ENCODE data around the gene SARDH.
"Not testable (repeated sequence)": the region's sequence is repeated elsewhere in the genome, so short reads cannot be mapped to it uniquely, and the experiment has no call there.

SARDH gene

DNA sequence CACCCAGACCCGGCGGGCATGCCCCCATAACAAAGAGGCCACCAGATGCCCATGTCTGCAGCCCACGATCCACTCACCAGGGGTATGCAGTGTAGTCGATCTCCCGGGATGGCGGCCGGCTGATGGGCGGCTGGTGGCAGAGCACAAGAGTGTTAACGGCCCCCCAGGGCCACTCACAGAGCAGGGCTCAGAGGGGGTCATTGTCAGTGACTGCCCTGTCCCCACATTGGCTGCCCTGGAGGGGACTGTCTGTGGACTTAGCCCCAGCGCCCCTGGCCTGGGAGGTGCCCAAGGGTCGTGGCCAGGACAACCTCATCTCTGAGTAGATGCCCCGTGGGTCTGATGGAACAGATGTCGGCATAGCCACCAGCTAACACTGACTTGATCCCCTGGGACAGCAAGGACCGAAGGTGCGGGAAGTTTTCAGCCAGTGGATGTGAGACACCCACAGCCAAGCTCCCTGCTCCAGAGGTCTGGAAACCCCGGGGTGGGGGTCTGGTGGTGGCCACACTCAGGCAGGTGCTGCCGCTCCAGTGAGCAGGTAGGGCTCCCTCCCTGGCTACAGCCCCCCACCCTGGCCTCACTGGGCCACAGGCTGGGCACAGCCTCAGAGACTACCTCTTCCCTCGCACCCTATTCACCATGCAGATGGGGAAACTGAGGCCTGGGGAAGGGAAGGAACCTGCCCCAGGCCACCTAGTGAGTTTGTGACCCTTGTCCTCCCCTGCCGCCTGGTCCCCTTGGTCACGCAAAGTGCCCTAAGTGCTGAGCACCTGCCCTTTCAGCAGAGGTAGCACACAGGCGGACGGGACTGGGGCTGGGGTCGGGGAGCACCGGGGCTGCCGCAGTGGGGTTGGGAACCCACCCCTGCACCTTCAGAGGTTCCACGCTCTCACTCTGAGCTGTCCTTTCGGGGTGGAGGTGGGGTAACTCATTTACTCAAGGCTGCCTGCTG, 38.1 kb upstream of the SARDH start:
- DNase-seq: no peak

DNA sequence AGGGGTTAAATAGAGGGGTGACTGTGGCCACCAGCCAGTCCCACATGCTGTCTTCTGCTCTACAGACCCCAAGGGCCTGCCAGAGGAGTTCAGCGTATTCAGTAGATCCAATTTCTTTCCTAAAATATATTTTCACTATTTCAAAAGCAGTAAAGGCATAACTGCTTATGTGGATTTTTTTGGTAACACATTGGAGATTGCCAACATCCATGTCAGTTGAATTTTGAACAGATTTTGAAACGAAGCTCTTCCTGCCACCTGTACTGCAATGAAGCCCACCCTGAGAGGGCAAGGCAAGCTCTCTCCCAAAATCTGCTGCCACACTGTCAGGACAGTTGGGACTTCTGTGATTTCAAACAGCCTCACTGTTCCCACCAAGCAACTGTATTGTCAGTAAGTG, 37.1 kb upstream of the SARDH start:
- DNase-seq: no peak

DNA sequence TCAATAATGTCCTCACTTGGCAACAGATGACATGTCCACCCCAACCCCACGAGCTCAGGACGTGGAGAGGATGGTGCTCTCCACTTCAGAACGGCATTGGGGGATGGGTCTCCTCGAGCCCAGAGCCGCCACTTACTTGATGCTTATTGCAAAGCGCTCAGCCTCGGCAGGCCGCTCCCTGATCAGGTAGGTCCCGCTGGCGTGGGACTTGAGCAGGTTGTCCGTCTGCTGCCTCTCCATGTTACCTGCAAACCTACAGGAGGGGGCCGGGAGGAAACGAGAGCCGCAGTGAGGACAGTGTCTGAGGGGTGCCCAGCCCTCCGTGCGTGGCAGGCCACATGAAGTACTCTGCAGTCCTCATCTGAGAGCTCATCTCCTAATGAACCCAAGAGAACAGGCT, 36.6 kb upstream of the SARDH start:
- no peak for DNase-seq

DNA sequence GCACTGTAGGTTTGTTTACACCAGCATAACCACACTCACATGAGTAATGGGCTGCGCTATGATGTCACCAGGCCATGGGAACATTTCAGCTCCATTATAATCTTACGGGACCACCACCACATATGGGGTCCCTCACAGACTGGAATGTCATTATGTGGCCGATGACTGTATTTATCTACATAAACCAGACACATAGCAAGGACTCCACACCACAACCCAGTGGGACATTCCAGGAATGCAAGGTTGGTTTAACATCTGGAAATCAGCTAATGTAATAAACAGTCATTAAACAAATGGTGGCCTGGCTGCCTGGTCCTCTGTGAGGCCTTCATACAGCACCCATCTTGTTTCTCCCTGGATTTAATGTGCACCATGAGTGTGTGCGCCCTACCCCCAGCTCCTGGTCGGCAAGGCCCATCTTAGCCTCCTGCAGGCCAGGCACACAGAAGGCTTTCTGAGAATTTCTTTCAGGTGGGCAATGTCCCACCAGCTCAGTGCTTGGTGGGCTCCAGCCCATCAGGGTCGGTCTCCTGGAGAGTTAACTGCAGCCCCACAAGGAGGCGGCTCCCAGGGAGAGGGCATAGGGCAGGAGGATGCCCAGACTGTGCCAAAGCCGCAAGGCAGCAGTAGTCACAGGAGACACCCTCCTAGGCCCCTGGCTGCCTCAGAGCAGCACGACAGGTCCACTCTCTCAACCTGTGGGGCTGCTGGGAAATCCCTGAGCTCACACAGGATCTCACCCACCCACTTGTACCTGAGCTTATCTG, 35.9 kb upstream of the SARDH start:
- no peak for DNase-seq

DNA sequence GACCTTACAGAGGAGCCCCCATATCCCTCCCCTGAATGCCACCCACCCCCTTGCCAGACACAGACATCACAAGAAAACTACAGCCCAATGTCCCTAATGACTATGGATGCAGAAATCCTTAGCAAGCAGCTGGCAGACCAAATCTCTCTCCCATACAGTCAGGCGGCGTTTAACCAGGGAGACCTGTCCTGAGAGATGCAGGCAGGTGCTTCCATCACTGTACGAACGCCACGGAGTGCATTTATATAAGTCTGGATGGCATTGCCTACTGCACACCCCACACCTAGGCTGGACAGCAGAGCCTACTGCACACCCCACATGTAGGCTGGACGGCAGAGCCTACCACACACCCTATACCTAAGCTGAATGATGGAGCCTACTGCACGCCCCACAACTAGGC, 34.4 kb upstream of the SARDH start:
- no peak for DNase-seq

DNA sequence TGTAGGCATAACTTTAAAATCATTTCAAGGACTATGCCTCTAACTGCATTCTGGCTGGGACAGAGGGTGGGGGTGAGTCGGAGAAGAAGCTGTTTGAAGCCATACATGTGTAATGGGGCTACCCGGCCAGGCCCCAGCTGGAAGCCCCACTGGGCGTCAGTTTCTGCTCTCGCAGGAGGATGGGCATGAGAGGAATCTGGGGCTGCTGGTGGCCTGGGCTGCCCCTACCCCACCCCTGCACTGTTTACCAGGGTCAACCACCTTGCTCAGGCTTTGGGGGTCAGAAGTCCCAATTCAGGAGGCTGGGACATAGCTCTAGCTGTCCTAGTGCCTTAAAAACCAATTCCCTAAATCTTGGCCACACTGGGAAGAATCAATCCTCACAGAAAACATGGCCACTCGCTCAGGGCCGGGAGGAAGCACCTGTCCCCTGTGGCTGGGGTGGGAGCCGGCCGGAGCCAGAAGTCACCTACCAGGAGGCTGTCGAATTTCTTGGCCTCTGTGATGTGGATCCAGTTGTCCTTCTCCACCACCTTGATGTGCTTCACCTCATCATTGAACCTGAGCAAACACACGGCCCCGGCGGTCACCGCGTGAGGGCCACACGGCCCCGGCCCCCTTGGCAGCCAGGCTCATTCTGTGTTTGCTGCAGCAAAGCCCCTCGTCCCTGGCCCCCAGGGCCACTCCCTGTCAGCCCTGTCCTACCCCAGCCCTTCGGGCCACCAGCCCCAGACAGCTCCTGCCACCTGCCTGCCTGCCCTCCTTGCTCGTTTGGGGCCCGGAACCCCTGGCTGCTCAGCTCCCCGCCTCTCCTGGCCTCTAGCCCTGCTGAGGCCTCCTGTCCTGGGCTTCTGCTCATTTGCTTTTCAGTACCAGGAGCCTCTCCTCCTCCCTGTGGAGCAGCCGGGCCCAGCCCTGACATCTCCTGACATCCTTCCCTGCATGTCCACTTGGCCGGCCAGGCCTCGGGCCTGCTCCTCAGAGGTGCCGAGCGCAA, 33.6 kb upstream of the SARDH start:
- DNase-seq: no peak

DNA sequence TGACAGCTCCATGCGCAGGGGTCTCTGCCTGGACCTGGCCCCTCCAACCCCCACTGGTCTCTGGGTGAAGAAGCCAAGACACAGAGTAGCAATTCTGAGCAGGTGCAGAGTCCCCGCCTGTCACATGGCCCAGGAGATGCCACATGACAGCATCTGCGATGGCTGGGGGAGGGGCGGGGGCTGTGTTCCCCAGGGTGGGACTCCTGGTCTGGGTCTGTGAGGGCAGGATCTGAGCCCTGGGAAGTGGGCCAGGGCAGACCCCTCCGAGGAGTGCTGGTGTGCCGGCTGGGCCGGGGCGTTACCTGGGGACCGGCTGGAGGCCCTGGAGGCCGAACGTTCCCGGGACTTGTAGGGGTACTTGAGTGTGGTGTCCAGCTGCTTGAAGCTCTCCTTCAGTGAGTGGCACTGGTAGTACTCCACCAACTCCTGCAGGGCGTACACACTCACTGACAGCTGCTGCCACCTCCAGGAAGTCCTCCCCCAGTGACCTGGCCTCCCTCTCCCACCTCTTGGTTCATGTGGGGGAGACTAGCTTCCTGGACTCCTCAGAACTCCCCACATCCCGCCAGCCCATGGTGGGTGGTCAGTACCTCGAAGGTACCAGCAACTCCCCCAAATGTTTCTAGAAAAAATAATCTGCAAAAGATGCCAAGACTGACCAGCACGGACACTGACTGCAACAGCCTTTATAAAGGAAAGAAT, 32.1 kb upstream of the SARDH start:
- DNase-seq: no peak

DNA sequence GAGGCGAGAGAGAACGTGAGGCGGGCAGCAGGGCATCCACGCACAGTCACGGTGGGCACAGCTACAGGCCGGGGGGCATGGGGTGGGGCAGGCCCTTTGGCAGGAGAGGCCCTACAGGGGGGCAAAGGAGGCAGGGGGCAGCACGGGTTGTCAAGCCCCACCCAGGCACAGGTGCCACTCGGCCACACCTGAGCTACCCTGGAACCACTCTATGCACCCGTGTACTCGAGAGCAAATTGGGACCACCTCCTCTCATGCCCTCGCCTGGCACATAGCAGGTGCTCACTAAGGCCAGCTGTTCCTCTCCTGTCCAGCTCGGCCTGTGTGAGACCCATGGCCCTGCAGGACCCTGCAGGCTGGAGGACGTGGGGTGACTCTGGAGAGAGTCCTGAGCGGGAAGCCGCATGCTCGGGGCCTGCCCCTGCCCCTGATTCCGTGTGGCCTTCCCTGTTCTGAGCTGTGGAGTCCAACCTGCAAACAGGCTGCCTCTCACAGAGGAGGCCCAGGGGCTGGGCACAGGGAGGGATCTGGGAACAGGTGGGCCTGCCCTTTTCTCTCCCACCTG, 31.4 kb upstream of the SARDH start:
- DNase-seq: no peak

DNA sequence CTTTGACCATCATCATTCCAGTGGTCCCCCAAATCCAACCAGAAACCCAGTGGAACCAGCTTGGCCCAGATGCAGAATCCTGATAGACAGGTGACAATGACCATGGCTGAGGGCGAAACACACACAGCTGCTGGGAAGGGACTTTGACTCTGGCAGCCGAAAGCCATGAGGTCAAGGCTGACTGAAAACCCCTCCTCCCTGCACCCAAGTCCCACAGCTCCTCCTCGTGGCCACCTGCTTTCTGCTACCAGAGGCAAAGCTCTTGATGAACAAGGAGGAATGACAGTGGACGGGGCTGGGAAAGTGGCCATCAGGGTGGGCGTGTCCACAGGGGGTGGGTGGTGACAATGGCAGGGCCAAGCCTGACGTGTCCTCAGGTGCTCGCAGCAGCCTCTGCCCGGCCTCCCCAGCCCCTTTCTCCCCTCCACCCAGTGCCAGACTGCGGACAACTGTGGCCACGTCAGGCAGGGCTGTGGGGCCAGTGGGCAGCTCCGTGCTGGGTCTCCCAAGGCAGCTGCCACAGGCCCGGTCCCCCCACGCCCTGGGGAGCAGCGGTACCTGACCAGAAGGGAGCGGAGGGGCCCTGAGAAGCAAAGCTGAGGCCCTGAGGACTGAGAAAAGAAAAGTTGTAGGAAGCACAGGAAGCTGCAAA, 30.8 kb upstream of the SARDH start:
- DNase-seq: no peak

DNA sequence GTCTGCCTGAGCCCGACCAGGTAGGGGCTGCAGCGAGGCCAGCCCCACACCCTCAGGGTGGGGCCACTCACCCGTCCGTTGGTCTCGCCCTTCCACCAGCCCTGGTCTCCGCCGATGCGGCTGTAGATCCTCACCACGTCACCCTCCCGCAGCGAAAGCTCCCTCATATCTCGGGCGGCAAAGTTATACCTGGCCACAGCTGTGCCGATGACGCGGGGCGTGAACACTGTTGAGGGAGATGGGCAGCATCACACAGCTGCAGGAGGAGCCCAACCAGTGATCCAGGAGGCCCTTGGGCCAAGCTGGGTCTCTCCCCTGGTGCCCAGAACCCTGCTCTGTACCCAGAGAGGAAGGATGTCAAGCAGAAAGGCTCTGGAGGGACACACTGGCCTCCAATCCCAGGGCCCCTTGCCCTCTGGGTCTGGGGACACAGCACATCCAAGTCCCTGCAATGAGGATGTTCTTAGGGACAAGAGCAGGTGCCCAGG, 30.3 kb upstream of the SARDH start:
- DNase-seq: no peak

DNA sequence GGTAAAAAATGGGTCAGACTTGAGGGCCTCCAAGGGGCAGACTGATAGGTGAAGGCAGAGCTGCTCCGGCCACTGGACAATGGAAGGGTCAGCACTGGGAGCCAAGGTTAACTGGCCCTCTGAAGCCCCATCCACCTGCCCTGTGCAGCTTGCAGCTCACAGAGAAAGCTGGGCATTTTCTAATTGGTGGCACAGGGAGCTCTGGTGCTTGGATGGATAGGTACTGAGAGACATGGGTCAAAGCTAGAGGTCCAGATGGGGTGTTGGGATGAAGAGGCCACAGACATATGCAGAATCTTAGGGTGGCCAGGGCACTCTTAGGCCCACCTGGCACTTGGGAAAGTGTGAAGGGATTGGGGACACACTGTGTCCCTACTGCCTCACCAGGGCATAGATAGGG, 29.5 kb upstream of the SARDH start:
- no peak for DNase-seq

DNA sequence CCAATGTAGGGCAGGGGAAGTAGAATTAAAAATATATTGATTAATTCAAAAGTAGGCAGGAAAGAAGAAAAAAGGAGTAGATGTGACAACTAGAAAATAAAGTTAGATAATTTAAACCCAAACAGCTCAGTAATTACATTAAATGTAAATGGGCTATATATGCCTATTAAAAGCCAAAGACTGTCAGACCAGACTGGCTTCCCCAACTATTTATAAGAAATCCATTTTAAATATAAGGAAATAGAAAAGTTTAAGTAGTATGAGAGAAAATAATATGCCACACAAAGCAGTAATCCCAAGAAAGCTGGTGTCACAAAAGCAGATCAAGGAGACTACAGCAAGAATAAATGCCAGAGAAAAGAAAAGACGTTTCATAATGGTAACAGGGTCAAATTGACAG, 28.9 kb upstream of the SARDH start:
- DNase-seq: no peak

DNA sequence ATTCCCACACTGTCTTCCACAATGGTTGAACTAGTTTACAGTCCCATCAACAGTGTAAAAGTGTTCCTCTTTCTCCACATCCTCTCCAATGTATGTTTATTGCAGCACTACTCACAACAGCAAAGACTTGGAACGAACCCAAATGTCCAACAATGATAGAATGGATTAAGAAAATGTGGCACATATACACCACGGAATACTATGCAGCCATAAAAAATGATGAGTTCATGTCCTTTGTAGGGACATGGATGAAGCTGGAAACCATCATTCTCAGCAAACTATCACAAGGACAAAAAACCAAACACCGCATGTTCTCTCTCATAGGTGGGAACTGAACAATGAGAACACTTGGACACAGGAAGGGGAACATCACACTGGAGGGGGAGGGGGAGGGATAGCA, 28.1 kb upstream of the SARDH start:
- DNase-seq: not testable (repeated sequence)

DNA sequence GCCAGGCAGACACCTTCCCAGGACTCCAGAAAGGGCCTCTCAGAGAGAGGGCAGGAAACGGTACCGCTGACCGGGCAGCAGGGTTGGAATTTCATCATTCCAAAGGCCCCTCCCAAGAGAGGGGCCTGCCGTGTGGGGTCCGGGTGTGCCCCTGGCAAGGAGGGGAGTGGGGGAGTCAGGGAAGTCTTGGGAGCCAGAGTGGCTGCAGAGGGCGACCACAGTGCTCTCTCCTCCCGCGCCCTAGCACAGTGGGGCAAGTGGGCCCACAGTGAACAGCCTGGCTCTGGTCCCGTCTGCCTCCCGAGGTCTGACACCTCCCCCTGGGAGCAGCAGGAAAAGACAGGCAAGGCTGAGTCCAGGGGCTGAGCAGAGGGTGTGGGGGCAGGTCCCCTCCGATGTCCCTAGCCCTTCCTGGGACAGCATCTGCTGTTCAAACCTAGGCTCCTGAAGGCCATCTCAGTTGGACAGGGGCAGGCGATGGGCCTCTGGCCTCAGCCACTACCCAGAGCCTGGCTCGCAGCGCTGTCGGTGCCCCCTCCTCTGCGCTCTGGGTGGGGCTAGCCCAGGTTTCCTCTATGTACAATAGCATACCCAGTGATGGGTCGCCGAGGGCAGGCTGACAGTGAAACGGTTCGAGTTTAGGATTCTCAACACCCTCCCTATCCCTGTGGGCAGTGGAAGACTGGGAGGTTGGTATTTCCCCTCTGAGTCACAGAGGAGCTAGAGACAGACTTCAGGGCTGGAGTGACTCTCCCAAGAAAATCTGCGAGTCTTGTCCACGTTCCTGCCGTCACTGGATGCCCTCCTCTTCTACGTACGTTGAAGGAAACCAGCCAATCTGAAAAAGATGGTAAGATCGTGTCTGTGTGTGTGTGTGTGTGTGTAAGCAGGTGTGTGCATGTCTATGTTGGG, 25.4 kb upstream of the SARDH start:
- DNase-seq: no peak

DNA sequence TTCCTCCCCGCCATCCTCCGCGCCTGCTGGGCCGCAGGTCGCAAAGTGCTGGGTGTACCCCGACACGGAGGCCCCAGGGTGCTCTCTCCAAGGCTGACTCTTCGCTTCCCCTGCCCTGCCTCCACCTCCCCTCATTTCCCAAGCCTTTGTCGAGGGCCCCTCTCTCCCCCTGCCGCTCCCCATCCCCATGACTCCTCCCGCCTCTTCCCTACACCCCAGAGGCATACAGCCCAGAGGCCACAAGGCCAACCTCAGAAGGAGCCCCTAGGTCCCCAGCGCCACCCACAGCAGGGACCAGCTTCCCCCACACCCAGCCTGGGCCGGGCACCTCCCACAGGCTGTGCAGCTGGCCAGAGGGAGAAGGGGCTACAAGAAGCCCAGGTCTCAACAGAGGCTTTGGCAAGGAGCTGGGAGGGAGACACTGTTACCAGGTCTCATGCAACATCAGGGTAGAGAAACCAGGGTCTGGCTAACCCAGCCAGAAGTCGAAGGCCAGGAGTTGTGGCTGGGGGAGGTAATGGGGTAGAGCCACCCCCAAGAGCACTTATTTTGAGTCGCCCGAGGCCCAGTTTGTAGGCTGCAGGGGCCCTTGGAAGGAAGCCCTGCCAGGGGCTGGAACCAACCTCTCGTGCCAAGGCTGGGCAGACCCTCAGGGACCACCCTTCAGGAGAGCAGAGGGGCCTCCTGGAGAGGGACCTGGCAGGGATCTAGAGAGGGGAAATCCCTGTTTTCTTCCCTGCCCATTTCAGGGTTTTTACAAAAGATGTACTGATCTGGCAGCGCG, 24.5 kb upstream of the SARDH start:
- DNase-seq: no peak

DNA sequence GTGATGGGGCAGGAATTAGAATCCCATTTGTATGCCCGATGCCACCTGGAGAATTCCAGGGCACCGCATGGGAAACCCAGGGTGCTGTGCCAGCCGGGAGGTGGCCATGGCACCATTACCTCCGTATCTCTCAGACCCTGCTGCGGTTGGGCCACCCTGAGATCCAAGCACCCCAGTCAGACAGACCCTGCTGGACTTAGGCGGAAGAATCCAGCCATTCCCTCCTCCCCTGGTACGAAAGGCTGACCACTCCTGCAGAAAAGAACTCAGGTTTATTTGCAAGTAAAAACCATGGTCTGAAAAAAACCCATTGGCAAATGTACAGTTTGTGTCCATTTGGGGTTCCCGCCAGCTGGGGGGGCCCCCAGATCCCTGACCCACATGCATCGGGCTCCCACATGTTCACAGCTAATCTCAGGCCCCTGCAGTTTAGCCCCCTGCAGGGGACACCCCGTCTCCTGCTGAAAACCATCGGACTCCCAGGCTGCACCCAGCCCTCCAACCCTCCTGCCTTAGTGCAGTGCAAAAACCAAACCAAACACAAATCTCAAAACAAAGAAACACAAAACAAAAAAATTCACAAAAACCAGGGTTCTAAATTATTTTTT, 23.6 kb upstream of the SARDH start:
- DNase-seq: no peak

DNA sequence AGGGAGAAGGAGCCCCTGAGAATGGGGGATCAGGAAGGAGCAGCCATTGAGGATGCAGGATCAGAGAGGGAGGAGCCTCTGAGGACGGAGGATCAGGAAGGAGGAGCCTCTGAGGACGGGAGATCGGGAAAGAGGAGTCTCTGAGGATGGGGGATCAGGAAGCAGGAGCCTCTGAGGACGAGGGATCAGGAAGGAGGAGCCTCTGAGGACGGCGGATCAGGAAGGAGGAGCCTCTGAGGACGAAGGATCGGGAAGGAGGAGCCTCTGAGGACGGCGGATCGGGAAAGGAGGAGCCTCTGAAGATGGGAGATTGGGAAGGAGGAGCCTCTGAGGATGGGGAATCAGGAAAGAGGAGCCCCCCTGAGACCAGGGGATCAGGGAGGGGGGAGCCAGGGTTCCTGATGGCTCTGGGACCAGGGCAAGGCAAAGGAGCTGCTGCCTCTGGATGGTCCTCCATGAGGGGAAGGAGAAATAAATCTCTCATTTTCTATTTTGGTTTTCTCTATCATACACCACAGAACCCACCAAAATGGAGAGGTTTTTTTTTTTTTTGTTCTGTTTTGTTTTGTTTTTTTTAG, 22.6 kb upstream of the SARDH start:
- DNase-seq: no peak

DNA sequence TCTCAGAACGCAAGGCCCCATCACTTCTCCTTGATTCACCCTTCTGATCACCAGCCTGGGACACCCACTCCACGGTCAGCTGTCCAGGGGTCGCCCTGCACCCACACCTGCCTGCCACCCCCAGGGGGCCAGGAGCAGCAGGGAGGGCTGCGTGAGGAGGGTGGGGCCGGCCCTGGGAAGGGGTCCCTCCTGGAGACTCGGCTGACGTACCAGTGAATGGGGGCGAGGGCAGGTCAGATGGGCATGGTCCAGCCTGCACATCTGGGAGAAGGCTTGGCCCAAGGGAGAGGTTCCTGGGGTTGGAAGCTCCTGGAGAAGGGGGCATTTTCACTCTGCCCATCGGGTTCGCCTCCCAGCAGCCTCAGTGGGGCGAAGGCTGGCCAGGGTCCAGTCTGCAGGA, 21.8 kb upstream of the SARDH start:
- no peak for DNase-seq

Measured in inflammatory macrophage treated with lipopolysaccharide for 4 hours (primary cell).